Activated CD8-positive, alpha-beta memory T cell treated with anti-CD3 and anti-CD28 coated beads for 36 hours (primary cell): ENCODE data around the gene IL25. TPM values are rescaled to one million over a fixed set of nuclear protein-coding genes. Genes with fewer than 3 reads are reported as not detected.

Experiments used
- CTCF ChIA-PET: fragments of 350-600 bp; sonication (Branson Sonifier 250); formaldehyde crosslinking; loops from one replicate; lab custom pipeline; 2021; ENCODE audit warnings: antibody characterized with exemption; lab: Charles Lee
- POLR2A ChIA-PET: fragments of 350-600 bp; sonication (Branson Sonifier 250); formaldehyde crosslinking; loops from one replicate; lab custom pipeline; 2021; ENCODE audit warnings: antibody characterized with exemption; lab: Charles Lee
- total RNA-seq, 2 experiments: library from RNA; stranded (reverse); gene quantifications; one replicate each; pipeline ENCODE4 v1.2.3, GENCODE V29; 2021

Gene IL25
- total RNA-seq, 2 experiments from 2014 or later: not detected

DNA sequence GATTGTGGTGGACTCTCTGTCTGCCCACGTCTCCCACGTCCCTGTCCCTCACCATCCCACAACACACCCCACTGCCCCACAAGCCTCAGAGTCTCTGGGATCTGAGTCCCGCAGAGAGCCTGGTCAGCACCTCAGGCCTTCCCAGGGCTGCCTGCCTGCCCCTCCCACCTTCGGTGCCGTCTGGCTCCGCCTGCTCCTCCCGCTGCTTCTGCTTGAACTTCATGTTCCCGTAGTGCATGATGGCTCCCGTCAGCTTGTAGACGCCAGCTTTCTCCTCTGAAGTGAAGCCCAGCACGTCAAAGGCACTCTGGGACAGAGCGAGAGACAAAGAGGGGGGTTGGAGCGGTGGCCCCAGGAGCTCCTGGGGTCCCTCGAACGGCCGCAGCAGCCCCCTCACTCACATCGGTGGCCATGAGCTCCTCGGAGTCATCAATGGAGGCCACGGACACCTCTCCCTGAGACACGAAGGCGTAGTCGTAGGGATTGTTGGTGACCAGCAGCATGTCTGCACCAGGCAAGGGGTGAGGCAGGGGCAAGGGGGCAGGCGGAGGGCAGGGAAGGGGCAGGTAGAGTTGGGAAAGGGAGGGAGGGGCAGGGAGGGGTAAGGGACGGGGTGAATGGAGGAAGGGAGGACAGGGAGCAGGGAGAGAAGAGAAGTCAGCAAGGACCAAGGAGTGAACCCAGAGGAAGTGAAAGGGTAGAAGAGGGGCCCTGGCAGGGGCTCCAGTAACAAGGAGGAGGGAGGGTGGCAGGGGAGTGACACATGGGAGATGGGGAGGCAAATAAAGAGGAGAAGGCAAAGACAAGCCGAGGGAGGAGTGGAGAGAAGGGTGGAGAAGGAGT is 29.9 kb downstream of the IL25 start:
- POLR2A ChIA-PET: no interaction called here
- CTCF ChIA-PET: no interaction called here

DNA sequence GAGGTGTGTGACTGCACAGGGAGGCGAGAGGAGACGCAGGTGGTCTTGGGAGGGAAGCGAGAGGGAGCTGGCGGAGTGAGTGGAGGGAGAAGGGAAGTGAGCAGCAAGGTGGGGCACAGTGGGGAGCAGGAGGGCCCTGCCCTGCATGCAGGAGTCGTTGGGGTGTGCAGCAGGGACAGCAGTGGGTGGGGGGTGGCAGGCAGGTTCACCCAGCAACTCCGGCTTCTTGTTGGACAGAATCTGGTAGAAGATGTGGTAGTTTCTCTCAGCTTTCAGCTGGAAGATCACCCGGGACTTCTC is 30.5 kb downstream of the IL25 start:
- POLR2A ChIA-PET: no interaction called here

DNA sequence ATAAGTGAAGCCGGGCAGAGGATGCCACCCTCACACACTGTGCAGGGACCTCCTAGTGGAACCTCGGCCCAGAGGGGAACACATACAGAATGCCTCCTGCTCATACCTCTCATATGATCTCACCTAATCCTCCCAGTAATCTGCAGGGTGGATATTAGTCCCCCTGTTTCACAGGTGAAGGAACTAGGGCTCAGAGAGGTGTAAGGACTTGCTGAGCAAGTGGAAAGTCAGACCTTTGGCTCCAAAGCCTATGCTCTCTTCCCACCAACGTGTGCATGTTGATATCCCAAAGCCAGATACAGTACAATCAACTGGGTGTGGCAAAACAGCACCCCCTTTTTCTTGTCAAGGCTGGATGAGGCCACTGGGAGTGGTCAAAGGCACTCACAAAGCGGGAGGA is 31.3 kb downstream of the IL25 start:
- ChIA-PET CTCF (no interaction called here), POLR2A (no interaction called here)

More for the DNA sequence above, 30.5 kb downstream of the IL25 start:
- CTCF ChIA-PET: no interaction called here

DNA sequence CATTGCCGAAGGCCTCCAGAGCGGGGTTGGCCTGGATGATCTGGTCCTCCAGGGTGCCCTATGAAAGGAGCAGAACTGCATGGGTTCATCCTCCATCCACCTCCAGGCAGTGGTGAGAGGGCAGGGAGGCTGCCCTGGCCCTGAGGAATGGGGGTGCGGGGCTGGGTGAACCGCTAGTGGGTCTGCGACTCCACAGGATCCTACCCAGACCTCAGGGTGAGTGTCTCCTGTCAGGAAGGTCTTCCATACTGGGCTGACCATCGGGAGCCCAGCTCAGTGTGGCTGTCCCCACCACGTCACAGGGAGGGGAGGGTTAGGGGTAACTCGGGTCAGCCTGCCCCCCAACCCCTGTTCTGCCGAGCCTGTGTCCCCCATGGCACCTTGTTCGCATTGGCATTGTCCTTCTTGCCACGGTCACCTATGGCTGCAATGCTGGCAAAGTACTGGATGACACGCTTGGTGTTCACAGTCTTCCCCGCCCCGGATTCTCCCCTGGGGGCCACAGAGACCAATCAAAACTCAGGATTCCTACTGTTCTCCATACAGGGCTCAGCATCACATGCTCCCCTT is 31.8 kb downstream of the IL25 start:
- POLR2A ChIA-PET: no interaction called here
- CTCF ChIA-PET: no interaction called here

DNA sequence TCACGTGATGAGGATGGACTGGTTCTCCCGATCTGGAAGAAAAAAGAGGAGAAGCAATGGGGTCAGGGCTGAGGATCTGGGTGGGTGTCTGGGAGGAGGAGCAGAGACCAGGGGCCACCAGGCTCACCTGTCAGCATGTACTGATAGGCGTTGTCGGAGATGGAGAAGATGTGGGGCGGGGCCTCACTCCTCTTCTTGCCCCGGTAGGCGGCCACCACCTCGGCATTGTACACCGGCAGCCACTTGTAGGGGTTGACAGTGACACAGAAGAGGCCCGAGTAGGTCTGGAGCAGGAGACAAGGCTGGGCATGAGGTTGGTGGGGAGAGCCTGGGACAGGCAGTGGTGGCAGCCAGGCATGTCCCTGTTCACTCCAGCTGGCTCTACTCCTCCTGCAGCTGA is 32.5 kb downstream of the IL25 start:
- ChIA-PET CTCF (no interaction called here), POLR2A (no interaction called here)

DNA sequence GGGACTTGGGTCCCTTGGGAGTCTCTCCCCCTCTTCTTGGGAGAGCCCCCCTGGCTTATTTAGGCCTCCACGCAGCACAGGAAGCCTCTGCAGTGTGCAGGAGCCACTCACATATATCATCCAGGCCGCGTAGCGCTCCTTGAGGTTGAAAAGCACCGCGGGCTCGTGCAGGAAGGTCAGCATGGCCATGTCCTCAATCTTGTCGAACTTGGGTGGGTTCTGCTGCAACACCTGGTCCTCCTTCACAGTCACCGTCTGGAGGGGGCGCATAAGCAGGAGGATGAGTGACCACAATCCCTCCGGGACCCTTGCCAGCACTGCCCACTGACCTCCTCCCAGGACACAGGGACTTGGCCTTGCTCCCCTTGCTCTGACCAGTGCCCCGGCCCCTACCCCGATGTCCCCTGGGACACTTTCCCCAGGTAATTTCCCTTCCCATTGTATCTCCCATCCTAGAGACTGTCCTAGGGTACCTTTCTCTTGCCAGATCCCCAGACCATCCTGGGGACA is 33.0 kb downstream of the IL25 start:
- CTCF ChIA-PET: interaction anchor here (0.7 kb wide), 1 partner anchor 26 kb away, joined by 3 read pairs; no protein-coding TSS in a partner anchor
- POLR2A ChIA-PET: no interaction called here

DNA sequence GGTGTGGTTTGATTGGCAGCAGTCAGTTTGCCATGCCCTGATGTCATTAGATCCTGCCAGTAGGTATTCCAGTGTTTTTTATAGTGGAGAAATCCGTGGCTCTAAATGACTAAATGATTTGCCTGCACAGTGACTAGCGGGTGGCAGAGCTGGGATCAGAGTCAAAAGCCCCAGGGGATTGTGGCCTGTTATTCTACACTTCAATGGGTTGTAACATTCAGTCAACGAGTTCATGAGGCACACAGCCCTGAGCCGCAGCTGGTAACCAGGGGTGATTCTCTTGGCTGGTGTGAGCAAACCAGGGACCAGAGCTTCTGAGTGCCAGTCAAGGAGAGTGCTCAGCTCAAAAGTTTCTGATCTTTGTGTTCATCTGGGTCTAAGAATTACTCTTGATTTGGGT is 33.6 kb downstream of the IL25 start:
- ChIA-PET CTCF (interaction anchor here (0.7 kb wide), 1 partner anchor 26 kb away, joined by 3 read pairs; no protein-coding TSS in a partner anchor), POLR2A (no interaction called here)

DNA sequence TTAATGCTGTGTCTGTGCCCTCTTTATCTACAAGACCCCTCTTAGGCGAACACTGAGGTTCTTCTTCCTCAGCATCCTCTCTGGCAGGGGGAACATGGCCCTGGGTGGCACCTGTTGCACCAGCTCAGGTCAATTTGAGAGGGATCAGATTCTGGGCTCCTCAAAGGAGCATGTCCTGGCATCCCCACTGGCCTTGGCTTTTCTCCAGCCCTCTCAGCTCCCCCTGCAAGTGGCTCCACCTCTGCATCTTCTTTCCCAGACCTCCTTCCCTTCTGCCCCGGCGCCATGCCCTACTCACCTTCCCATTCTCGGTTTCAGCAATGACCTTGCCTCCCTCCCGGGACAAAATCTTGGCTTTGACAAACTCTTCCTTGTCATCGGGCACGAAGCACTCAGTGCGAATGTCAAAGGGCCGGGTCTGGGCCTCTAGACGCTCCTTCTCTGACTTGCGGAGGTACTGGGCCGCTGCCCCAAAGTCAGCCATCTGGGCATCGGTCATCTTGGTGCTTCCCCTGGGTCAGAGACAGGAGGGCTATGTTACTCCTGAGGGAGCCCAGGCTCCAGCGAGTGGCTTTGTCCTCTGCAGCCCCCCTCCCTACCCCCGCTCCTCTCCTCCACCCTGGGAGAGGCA is 34.2 kb downstream of the IL25 start:
- ChIA-PET CTCF (no interaction called here), POLR2A (no interaction called here)

DNA sequence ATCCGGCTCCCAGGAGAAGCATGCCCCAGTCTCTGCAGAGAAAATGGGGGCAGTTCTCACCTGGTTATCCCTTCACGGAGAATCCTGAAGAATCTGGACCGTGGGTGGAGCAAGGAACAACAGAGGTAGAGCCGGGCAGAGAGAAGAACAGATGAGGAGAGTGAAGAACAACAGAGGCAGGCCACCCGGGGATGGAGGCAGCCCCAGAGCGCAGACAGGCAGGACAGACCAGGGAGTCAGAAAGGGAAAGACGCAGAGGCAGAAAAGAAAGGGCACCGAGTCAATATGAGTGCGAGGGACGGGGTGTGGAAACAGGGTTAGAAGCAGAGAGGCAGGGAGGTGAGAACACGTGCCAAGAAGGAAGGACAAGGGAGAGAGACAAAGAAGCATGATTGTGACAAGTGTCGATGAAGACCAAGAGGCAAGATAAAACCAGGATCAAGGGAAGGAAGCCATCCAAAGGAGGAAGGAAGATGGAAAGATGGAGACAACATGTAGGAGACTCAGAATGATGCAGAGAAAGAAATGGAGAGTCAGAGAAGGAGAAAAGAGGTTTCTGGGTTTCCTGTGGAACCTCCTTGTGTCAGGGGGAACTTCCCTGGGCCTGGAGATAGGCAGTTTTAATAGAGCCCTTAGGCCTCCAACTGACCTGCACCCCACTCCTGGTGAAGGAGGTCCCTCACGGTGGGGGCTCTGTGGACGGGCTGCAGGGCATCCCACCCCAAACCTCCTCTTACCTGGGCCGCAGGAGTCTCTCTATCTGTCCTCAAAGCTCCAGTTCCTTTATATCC is 35.1 kb downstream of the IL25 start, which contains the start of gene MYH6:
Gene MYH6 (minus strand): TSS at position 758 of the 791 bp plus-strand sequence. CDS start 1,050 bp downstream, outside the sequence.
- ChIA-PET POLR2A (no interaction called here), CTCF (no interaction called here)

DNA sequence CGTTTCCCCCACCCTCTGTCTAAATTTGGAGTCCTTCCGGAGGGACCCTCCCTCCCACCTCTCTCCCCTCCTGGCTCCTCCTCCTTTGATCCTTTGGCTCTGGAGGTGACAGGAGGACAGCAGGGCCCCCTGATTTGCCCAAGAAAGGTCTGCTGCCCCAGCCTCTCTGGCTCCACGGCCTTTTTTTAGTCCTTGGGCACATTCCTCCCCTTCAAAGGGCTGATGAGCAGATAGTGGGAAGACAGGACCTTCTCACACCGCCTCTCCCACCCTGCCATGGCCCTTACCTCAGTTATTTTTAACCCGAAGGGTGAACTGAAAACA is 35.7 kb downstream of the IL25 start:
- ChIA-PET CTCF (no interaction called here), POLR2A (no interaction called here)

DNA sequence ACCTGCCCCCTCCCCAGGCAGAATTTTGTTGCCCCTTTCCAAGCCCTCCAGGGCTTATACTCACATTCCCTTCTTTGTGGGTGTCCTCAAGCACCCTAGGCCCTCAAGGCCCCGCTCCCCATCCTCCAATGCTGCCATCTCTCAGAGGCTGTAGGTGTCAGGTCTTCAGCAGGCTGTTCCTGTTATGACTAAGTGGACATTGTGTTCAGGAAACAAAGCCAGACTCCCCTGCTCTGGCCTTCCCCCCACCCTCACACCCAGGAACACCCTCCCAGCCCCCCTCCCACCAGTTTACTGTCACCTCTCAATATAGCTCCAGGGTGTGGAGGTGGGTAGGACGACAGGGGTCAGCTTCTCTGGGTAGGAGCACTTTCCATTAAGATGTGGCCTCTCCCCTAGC is 36.9 kb downstream of the IL25 start:
- ChIA-PET POLR2A (no interaction called here), CTCF (no interaction called here)

DNA sequence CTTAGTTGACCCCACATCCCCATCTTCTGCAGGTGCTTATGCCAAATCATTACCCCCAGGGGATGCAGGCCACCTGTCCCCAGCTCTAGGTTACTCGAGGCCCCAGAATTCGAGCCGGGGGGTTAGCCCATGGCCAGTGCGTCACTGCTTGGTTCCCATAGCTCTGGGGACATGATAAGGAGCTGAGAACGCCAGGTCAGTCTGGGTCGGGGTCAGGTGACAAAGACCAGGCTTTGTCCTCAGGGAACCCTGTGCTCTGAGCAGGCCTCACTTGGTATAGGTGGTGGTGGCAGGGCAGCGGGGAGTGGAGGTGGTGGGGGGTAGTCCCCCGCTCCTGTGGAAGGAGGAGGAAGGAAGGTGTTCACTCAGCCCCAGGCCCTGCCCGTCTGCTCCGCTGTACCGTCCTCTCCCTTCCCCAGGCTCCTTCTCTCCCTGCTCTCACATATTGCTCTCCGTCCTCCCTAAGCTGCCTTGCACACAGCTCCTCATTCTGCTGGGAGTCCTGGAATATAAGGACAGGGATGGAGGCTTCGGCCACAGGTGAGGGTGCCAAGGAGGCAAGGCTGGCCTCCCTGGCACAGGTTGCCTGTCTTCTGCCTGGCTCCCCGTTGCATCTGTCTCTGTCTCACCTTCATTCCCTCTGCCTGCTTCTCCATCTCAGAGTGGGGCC is 37.5 kb downstream of the IL25 start:
- ChIA-PET CTCF (no interaction called here), POLR2A (no interaction called here)

DNA sequence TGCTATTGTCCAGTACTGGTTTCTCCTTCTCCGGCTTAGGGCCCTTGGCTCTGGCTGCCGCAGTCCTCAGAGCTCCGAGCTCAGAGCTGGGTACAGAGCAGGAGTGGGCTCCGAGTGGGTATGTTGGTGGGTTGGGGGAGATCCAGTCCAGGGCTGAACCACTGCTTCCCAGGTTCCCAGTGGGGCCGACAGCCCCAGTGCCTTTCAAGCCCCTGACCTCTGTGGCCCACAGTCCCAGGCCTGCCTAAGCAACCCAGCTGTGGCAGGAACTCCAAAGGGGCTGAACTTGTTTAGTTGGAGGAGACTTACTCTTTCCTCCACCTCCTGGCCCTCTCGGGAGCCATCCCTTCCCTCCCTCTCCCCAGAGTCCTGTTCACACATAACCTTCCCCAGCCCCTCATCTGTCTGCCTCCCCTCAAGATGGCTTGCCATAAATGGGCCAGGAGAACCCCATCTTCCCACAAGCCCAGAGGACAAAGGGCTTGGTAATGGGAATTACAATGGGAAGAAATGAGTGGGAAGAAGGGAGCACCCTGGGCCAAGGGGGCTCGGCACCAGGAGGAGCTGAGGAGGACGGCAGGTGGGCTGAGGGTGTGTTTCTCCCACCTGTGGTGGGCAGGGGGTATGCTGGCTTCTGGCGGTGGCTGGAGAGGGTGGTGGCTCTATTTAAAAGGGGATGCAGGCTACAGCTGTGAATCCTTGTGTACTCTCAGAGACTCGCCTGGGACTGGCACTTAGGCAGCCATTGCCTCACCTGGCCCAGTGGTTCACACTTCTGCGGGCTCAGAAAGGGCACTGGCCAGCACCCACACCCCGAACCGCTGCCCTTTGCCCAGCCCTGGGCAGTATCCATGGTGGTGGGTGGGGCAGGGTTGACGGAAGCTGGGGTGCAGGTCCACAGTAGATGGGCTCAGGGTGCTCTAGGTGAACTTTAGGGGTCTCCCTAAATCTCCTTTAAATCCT is 39.2 kb downstream of the IL25 start:
- CTCF ChIA-PET: no interaction called here
- POLR2A ChIA-PET: no interaction called here

DNA sequence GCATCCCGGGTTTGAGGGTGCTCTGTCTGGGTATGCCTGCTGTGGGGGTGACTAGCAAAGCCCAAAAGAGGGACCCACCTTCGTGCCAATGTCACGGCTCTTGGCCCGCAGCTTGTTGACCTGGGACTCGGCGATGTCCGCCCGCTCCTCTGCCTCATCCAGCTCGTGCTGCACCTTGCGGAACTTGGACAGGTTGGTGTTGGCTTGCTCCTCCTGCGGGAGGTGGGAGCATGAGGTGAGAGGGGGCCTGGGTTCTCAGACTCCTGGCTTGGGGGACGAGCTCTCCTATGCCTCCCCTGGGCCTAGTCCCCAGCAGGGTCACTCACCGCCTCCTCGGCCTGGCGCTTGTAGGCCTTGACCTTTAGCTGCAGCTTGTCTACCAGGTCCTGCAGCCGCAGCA is 41.1 kb downstream of the IL25 start:
- ChIA-PET POLR2A (interaction anchor here (0.7 kb wide), 1 partner anchor 48 kb away, joined by 6 read pairs; no protein-coding TSS in a partner anchor), CTCF (no interaction called here)

DNA sequence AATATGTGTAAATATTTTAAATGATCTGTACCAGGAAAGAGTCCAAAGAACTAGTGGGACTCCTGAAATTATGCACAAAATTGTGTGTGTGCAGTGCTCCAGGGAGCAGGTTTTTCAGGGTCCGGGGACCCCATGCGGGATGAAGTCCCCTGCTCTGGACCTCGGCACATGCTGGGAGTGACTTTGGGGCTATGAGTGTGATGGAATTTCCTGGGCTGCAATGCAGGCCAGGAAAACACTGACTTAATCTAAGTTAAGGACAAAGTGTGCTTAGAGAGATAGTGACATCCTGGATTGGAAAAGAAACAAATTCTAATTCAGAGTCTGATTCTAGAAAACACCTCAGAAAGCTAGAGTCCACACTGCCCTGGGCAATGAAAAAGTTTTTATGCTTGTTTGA is 41.6 kb downstream of the IL25 start:
- ChIA-PET POLR2A (no interaction called here), CTCF (no interaction called here)

DNA sequence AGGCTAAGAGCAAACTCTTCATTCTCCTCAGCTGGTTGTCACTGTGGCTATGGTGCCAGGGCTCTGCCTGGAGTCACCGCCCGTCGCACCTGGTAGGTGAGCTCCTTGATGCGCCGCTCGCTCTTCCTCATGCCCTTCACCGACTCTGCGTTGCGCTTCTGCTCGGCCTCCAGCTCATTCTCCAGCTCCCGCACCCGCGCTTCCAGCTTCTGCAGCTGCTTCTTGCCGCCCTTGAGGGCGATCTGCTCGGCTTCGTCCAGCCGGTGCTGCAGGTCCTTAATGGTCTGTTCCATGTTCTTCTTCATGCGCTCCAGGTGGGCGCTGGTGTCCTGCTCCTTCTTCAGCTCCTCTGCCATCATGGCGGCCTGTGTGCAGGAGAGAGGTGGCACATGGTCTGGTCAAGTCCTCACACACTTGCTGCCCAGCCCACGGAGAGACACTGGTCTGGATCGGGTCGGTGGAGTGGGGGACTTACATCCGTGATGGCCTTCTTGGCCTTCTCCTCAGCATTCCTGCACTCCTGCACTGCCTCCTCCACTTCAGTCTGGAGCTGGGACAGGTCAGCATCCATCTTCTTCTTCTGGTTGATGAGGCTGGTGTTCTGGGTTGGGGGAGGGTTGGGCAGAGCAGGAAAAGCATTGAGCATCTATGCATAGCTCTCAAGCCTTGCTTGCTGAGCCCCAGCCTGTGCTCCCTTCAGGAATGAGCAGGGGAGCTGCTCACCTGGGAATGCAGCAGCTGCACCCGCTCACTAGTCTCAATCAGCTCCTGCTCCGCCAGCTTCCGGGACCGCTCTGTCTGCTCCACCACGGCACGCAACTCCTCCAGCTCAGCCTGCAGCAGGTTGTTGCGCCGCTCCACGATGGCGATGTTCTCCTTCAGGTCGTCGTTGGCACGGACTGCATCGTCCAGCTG is 42.6 kb downstream of the IL25 start:
- CTCF ChIA-PET: no interaction called here

More for the DNA sequence above, 42.6 kb downstream of the IL25 start:
- POLR2A ChIA-PET: no interaction called here
